RWPE1 (cell line): ENCODE results near the gene SLC26A5.

Source experiments
- CTCF ChIA-PET: fragments of 350-600 bp; sonication (Branson Sonifier 250); formaldehyde crosslinking; extraction: SDS; loops from one replicate; lab custom pipeline; 2021; lab: Yijun Ruan, JAX
- POLR2A ChIA-PET: fragments of 400-600 bp; formaldehyde crosslinking; extraction: SDS; loops from one replicate; lab custom pipeline; 2020; ENCODE audit warnings: antibody characterized with exemption; ENCODE audit not compliant: low non-redundant PET; lab: Yijun Ruan, JAX
- DNase-seq: peaks from one replicate; pipeline ENCODE4 v3.0.0; 2012; ENCODE audit warnings: low spot score
- H3K27ac ChIP-seq: fragments of 450-650 bp; 2 replicates; pipeline ENCODE4 v1.5.1; 2017
- CTCF ChIP-seq: fragments of 450-650 bp; conservative IDR thresholded peaks from 2 replicates; pipeline ENCODE4 v1.5.1; 2017; ENCODE audit warnings: low read depth, mild to moderate bottlenecking

Gene SLC26A5

GRCh38 chr7:103343758-103344452 lies 102.1 kb downstream of the SLC26A5 start:
- H3K27ac ChIP-seq = peak overlapping the region; percentile 82
- POLR2A ChIA-PET = no interaction called here
- peak; percentile 30 for DNase-seq
- no peak for TF ChIP-seq CTCF
- CTCF ChIA-PET = interaction anchor here (0.6 to 1.5 kb wide), 3 partner anchors 22 to 46 kb away, joined by 3 to 6 read pairs (median 3); no protein-coding TSS in a partner anchor

GRCh38 chr7:103343332-103343731 lies 102.7 kb downstream of the SLC26A5 start:
- no peak overlapping the region for H3K27ac ChIP-seq
- DNase-seq = no peak
- TF ChIP-seq CTCF = no peak
- POLR2A ChIA-PET = no interaction called here
- CTCF ChIA-PET = interaction anchor here (0.6 to 1.5 kb wide), 3 partner anchors 18 to 46 kb away, joined by 3 to 6 read pairs (median 4); no protein-coding TSS in a partner anchor

- ChIA-PET POLR2A (no interaction called here), CTCF (no interaction called here)
- DNase-seq = no peak
- TF ChIP-seq CTCF = no peak
- H3K27ac ChIP-seq = no peak overlapping the region
These were observed 104.5 kb downstream of the SLC26A5 start for GRCh38 chr7:103341466-103341865.

GRCh38 chr7:103338864-103339263 lies 107.1 kb downstream of the SLC26A5 start:
- no peak for DNase-seq
- H3K27ac ChIP-seq = no peak overlapping the region
- POLR2A ChIA-PET = no interaction called here
- TF ChIP-seq CTCF = no peak
- CTCF ChIA-PET = no interaction called here

GRCh38 chr7:103336761-103337160 lies 109.2 kb downstream of the SLC26A5 start:
- ChIA-PET POLR2A (no interaction called here), CTCF (no interaction called here)
- TF ChIP-seq CTCF = no peak
- H3K27ac ChIP-seq = no peak overlapping the region
- DNase-seq = no peak

GRCh38 chr7:103325744-103326143 lies 120.3 kb downstream of the SLC26A5 start:
- ChIA-PET POLR2A (no interaction called here), CTCF (no interaction called here)
- no peak for TF ChIP-seq CTCF
- no peak overlapping the region for H3K27ac ChIP-seq
- no peak for DNase-seq
